NCI-H774 (cell line): Measurements from ENCODE around the gene SPIRE2.
"Not testable (repeated sequence)": the region's sequence is repeated elsewhere in the genome, so short reads cannot be mapped to it uniquely, and the experiment has no call there.

Experiments used
- DNase-seq: peaks from one replicate; lab custom pipeline; 2025; lab: John Stamatoyannopoulos, UW

Gene SPIRE2

GRCh38 chr16:89898201-89898967, 70.1 kb downstream of the SPIRE2 start:
- no peak for DNase-seq

- no peak for DNase-seq
Measured at GRCh38 chr16:89899879-89900481, 71.7 kb downstream of the SPIRE2 start.

GRCh38 chr16:89900885-89901284, 72.6 kb downstream of the SPIRE2 start:
- DNase-seq: no peak

- no peak for DNase-seq
Measured at GRCh38 chr16:89902980-89903379, 74.7 kb downstream of the SPIRE2 start.

- DNase-seq: no peak
Measured at GRCh38 chr16:89903908-89904515, 75.7 kb downstream of the SPIRE2 start.

GRCh38 chr16:89904606-89905510, 76.6 kb downstream of the SPIRE2 start:
- DNase-seq: no peak

GRCh38 chr16:89905511-89906139, 77.3 kb downstream of the SPIRE2 start:
- DNase-seq: no peak

GRCh38 chr16:89906140-89907025, 78.1 kb downstream of the SPIRE2 start:
- DNase-seq: no peak

GRCh38 chr16:89907055-89907814, 79.0 kb downstream of the SPIRE2 start:
- no peak for DNase-seq

- DNase-seq: no peak
Measured at GRCh38 chr16:89908236-89908635, 80.0 kb downstream of the SPIRE2 start.

GRCh38 chr16:89909777-89910716, 81.8 kb downstream of the SPIRE2 start:
- DNase-seq: no peak

- no peak for DNase-seq
Measured at GRCh38 chr16:89910717-89911354, 82.6 kb downstream of the SPIRE2 start.

GRCh38 chr16:89911375-89911774, 83.1 kb downstream of the SPIRE2 start:
- DNase-seq: no peak

GRCh38 chr16:89912143-89912542, 83.9 kb downstream of the SPIRE2 start:
- no peak for DNase-seq

- DNase-seq: no peak
Measured at GRCh38 chr16:89912627-89913026, 84.4 kb downstream of the SPIRE2 start.

GRCh38 chr16:89913408-89914387, 85.4 kb downstream of the SPIRE2 start:
- no peak for DNase-seq

GRCh38 chr16:89914642-89915285, 86.5 kb downstream of the SPIRE2 start:
- DNase-seq: not testable (repeated sequence)
